ENCODE results near the gene BAG1.

Gene BAG1

GRCh38 chr9:33223696-33224095 is 40.8 kb downstream of the BAG1 start:
- H3K4me1 ChIP-seq (ENCODE audit: control insufficient read depth, insufficient read depth, low read length) = no peaks in the 10 kb centered on the region
- H3K27me3 ChIP-seq (ENCODE audit: control insufficient read depth, insufficient read depth, low read length) = no peaks in the 10 kb centered on the region

GRCh38 chr9:33222031-33222430 is 42.5 kb downstream of the BAG1 start:
- no peaks in the 10 kb centered on the region for H3K4me1 ChIP-seq (ENCODE audit: control insufficient read depth, insufficient read depth, low read length)
- no peak overlapping the region for H3K9ac ChIP-seq (ENCODE audit: low read depth, low read length)

More at GRCh38 chr9:33223696-33224095, 40.8 kb downstream of the BAG1 start:
- H3K9me3 ChIP-seq (ENCODE audit: control insufficient read depth, insufficient read depth, low read length) = no peaks in the 10 kb centered on the region
- no peak overlapping the region for H3K9ac ChIP-seq (ENCODE audit: low read depth, low read length)
- H3K4me3 ChIP-seq (ENCODE audit: low read depth, low read length) = no peak overlapping the region
- no peaks in the 10 kb centered on the region for H3K36me3 ChIP-seq (ENCODE audit: control insufficient read depth, insufficient read depth, low read length)

GRCh38 chr9:33221568-33221884 is 43.0 kb downstream of the BAG1 start:
- no peaks in the 10 kb centered on the region for H3K9me3 ChIP-seq (ENCODE audit: control insufficient read depth, insufficient read depth, low read length)
- H3K4me3 ChIP-seq (ENCODE audit: low read depth, low read length) = no peak overlapping the region
- no peaks in the 10 kb centered on the region for H3K27me3 ChIP-seq (ENCODE audit: control insufficient read depth, insufficient read depth, low read length)
- H3K36me3 ChIP-seq (ENCODE audit: control insufficient read depth, insufficient read depth, low read length) = no peaks in the 10 kb centered on the region
- H3K9ac ChIP-seq (ENCODE audit: low read depth, low read length) = no peak overlapping the region
- H3K4me1 ChIP-seq (ENCODE audit: control insufficient read depth, insufficient read depth, low read length) = no peaks in the 10 kb centered on the region

More at GRCh38 chr9:33222031-33222430, 42.5 kb downstream of the BAG1 start:
- no peaks in the 10 kb centered on the region for H3K9me3 ChIP-seq (ENCODE audit: control insufficient read depth, insufficient read depth, low read length)
- no peak overlapping the region for H3K4me3 ChIP-seq (ENCODE audit: low read depth, low read length)
- no peaks in the 10 kb centered on the region for H3K36me3 ChIP-seq (ENCODE audit: control insufficient read depth, insufficient read depth, low read length)
- no peaks in the 10 kb centered on the region for H3K27me3 ChIP-seq (ENCODE audit: control insufficient read depth, insufficient read depth, low read length)

GRCh38 chr9:33220681-33221567 is 43.6 kb downstream of the BAG1 start:
- Histone ChIP-seq H3K9ac (ENCODE audit: low read depth, low read length) (no peak overlapping the region), H3K27me3 (ENCODE audit: control insufficient read depth, insufficient read depth, low read length) (no peaks in the 10 kb centered on the region), H3K9me3 (ENCODE audit: control insufficient read depth, insufficient read depth, low read length) (no peaks in the 10 kb centered on the region), H3K4me1 (ENCODE audit: control insufficient read depth, insufficient read depth, low read length) (no peaks in the 10 kb centered on the region), H3K4me3 (ENCODE audit: low read depth, low read length) (no peak overlapping the region), H3K36me3 (ENCODE audit: control insufficient read depth, insufficient read depth, low read length) (no peaks in the 10 kb centered on the region)

GRCh38 chr9:33211695-33212393 is 52.7 kb downstream of the BAG1 start:
- H3K4me3 ChIP-seq (ENCODE audit: low read depth, low read length) = no peak overlapping the region
- no peaks in the 10 kb centered on the region for H3K9me3 ChIP-seq (ENCODE audit: control insufficient read depth, insufficient read depth, low read length)
- no peak overlapping the region for H3K9ac ChIP-seq (ENCODE audit: low read depth, low read length)
- H3K27me3 ChIP-seq (ENCODE audit: control insufficient read depth, insufficient read depth, low read length) = no peaks in the 10 kb centered on the region
- no peaks in the 10 kb centered on the region for H3K36me3 ChIP-seq (ENCODE audit: control insufficient read depth, insufficient read depth, low read length)
- H3K4me1 ChIP-seq (ENCODE audit: control insufficient read depth, insufficient read depth, low read length) = no peaks in the 10 kb centered on the region

GRCh38 chr9:33210006-33210715 is 54.3 kb downstream of the BAG1 start:
- no peak overlapping the region for H3K4me3 ChIP-seq (ENCODE audit: low read depth, low read length)
- no peaks in the 10 kb centered on the region for H3K36me3 ChIP-seq (ENCODE audit: control insufficient read depth, insufficient read depth, low read length)
- no peaks in the 10 kb centered on the region for H3K4me1 ChIP-seq (ENCODE audit: control insufficient read depth, insufficient read depth, low read length)
- H3K27me3 ChIP-seq (ENCODE audit: control insufficient read depth, insufficient read depth, low read length) = no peaks in the 10 kb centered on the region
- H3K9ac ChIP-seq (ENCODE audit: low read depth, low read length) = no peak overlapping the region
- H3K9me3 ChIP-seq (ENCODE audit: control insufficient read depth, insufficient read depth, low read length) = no peaks in the 10 kb centered on the region

- Histone ChIP-seq H3K4me3 (ENCODE audit: low read depth, low read length) (no peak overlapping the region), H3K36me3 (ENCODE audit: control insufficient read depth, insufficient read depth, low read length) (no peaks in the 10 kb centered on the region), H3K9me3 (ENCODE audit: control insufficient read depth, insufficient read depth, low read length) (no peaks in the 10 kb centered on the region), H3K4me1 (ENCODE audit: control insufficient read depth, insufficient read depth, low read length) (no peaks in the 10 kb centered on the region), H3K9ac (ENCODE audit: low read depth, low read length) (no peak overlapping the region), H3K27me3 (ENCODE audit: control insufficient read depth, insufficient read depth, low read length) (no peaks in the 10 kb centered on the region)
These were observed 55.1 kb downstream of the BAG1 start for GRCh38 chr9:33209394-33209793.

- Histone ChIP-seq H3K27me3 (ENCODE audit: control insufficient read depth, insufficient read depth, low read length) (no peaks in the 10 kb centered on the region), H3K4me1 (ENCODE audit: control insufficient read depth, insufficient read depth, low read length) (no peaks in the 10 kb centered on the region), H3K9me3 (ENCODE audit: control insufficient read depth, insufficient read depth, low read length) (no peaks in the 10 kb centered on the region), H3K9ac (ENCODE audit: low read depth, low read length) (no peak overlapping the region), H3K36me3 (ENCODE audit: control insufficient read depth, insufficient read depth, low read length) (no peaks in the 10 kb centered on the region), H3K4me3 (ENCODE audit: low read depth, low read length) (no peak overlapping the region)
These were observed 61.8 kb downstream of the BAG1 start for GRCh38 chr9:33202552-33203201.
